HG03135 (cell line): Measurements from ENCODE around the gene UBAP2.

Source experiments
- ATAC-seq: cut with Tn5 transposase; IDR thresholded peaks from one replicate; pipeline ENCODE4 v1.9.1; 2021; ENCODE audit warnings: mild to moderate bottlenecking, moderate library complexity; ENCODE audit not compliant: unreplicated experiment

The UBAP2 gene

DNA sequence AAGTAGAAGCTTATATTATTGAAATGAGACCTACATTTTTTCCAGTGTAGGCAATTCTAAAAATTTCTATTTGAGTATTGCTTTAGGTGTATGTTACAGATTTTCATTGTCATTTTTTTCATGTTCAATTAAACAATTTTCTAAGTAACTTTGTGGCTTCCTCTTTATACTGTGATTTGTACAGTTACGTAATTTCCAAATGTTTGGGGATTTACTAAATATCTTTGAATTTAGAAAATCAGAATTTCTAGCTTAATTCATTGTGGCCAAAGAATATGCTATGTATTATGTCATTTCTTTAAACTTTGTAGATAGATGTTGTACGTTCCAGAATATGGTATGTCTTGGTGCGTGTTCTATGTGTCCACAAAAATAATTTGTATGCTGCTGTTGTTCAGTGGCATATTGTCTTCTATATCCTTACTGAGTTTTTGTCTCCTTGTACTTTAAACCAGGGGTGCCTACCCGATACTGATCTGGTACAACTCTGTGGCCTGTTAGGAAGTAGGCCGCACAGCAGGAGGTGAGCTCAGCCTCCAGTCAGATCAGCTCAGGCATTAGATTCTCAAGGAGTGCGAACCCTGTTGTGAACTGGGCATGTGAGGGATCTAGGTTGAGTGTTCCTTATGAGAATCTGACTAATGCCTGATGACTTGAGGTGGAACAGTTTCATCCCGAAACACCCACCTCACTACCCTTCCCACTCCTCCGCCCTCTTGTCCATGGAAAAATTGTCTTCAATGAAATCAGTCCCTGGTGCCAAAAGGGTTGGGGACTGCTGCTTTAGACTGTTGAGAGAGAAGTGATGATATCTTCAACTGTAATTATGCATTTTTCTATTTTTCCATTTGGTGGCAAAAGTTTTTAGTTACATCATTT is 168.2 kb downstream of the UBAP2 start:
- ATAC-seq, result no peak

- ATAC-seq, result no peak
Observed at GRCh38 chr9:33878691-33879366, 169.9 kb downstream of the UBAP2 start.

DNA sequence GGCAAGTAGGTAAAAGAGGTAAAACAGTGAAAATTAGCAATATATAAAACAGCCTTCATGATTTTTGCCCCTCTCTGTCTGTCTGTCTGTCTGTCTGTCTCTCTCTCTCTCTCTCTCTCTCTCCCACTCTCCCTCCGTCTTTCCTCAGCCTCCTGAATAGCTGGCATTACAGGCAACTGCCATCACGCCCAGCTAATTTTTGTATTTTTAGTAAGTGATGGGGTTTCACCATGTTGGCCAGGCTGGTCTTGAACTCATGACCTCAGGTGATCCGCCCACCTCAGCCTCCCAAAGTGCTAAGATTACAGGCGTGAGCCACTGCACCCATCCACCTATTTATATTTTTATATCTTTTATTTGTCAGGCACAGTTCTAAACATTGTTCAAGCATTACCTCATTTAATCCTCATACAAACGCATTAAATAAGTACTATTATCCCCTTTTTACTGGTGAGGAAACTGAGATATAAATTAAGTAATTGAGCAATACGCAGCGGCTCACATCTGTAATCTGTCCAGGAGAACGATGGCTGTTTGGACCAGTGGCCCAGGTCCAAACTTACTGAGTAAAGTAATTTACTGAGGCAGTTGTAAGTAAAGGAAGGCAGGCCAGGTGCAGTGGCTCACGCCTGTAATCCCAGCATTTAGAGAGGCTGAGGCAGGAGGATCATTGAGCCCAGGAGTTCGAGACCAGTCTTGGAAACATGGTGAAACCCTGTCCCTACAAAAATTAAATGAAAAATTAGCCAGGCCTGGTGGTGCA is 170.8 kb downstream of the UBAP2 start:
- no peak for ATAC-seq
